Activated CD4-positive, alpha-beta T cell treated with anti-CD3 and anti-CD28 coated beads for 1 hour (primary cell): ENCODE results near the gene ZEB1.
"Not testable (repeated sequence)": the region's sequence is repeated elsewhere in the genome, so short reads cannot be mapped to it uniquely, and the experiment has no call there.

ENCODE experiments used
- DNase-seq: peaks from one replicate; pipeline ENCODE4 v3.0.0-alpha.2; 2020

ZEB1 gene

GRCh38 chr10:31319602-31320549 is 860 bp downstream of the ZEB1 start:
- DNase-seq: peak; percentile 28

GRCh38 chr10:31320550-31321211 is 1.7 kb downstream of the ZEB1 start:
- no peak for DNase-seq

GRCh38 chr10:31321396-31321941 is 2.5 kb downstream of the ZEB1 start:
- peak; percentile 13 for DNase-seq

- no peak for DNase-seq
Measured at GRCh38 chr10:31322647-31323046, 3.6 kb downstream of the ZEB1 start.

GRCh38 chr10:31340343-31340742 is 21.3 kb downstream of the ZEB1 start:
- no peak for DNase-seq

- DNase-seq: no peak
Measured at GRCh38 chr10:31341552-31341951, 22.5 kb downstream of the ZEB1 start.

GRCh38 chr10:31343009-31343408 is 24.0 kb downstream of the ZEB1 start:
- no peak for DNase-seq

- DNase-seq: no peak
Measured at GRCh38 chr10:31343551-31343950, 24.5 kb downstream of the ZEB1 start.

- no peak for DNase-seq
Measured at GRCh38 chr10:31345886-31346285, 26.9 kb downstream of the ZEB1 start.

- no peak for DNase-seq
Measured at GRCh38 chr10:31346953-31347352, 27.9 kb downstream of the ZEB1 start.

GRCh38 chr10:31347705-31348104 is 28.7 kb downstream of the ZEB1 start:
- DNase-seq: no peak

GRCh38 chr10:31350891-31351290 is 31.9 kb downstream of the ZEB1 start:
- DNase-seq: no peak

GRCh38 chr10:31352436-31353226 is 33.6 kb downstream of the ZEB1 start:
- no peak for DNase-seq

GRCh38 chr10:31353574-31353973 is 34.6 kb downstream of the ZEB1 start:
- DNase-seq: no peak

- no peak for DNase-seq
Measured at GRCh38 chr10:31358688-31359330, 39.8 kb downstream of the ZEB1 start.

GRCh38 chr10:31359979-31360378 is 41.0 kb downstream of the ZEB1 start:
- DNase-seq: no peak

- DNase-seq: not testable (repeated sequence)
Measured at GRCh38 chr10:31361475-31361874, 42.5 kb downstream of the ZEB1 start.

- no peak for DNase-seq
Measured at GRCh38 chr10:31362023-31362641, 43.1 kb downstream of the ZEB1 start.

GRCh38 chr10:31363696-31364095 is 44.7 kb downstream of the ZEB1 start:
- not testable (repeated sequence) for DNase-seq

GRCh38 chr10:31364238-31364637 is 45.2 kb downstream of the ZEB1 start:
- DNase-seq: not testable (repeated sequence)

- DNase-seq: no peak
Measured at GRCh38 chr10:31366703-31367102, 47.7 kb downstream of the ZEB1 start.

GRCh38 chr10:31368724-31369123 is 49.7 kb downstream of the ZEB1 start:
- no peak for DNase-seq
